Body of pancreas (tissue), 4 donors: ENCODE measurements around the gene TFPI2. TPM values are rescaled to one million over a fixed set of nuclear protein-coding genes. Genes with fewer than 3 reads are reported as not detected.
A peak's percentile ranks its signal among the peaks of the same experiment; 100 is the strongest.
"Not testable (repeated sequence)": the region's sequence is repeated elsewhere in the genome, so short reads cannot be mapped to it uniquely, and the experiment has no call there.

Experiments used
- ATAC-seq: fragments of 150-250 bp; one replicate; pipeline ENCODE4 v1.9.1; 2016
- DNase-seq, 4 donors: peaks; one replicate each; pipeline ENCODE4 v3.0.0-alpha.2; 2019
- H3K27ac ChIP-seq, 4 donors: fragments of 200-600 bp; sonication (generic); 1 replicate in 3 of 4; 2 replicates in 1 of 4; pipeline versions ENCODE4 v1.5.1 to v1.6.1; 2016 to 2019; ENCODE audit warnings: mild to moderate bottlenecking in 1 of 4, mixed read lengths in 1 of 4, moderate library complexity in 1 of 4
- H3K27me3 ChIP-seq, 2 donors: fragments of 200-600 bp; sonication (generic); one replicate each; pipeline ENCODE4 v1.6.0; 2016; ENCODE audit warnings: mild to moderate bottlenecking in 1 of 2
- H3K36me3 ChIP-seq, 2 donors: fragments of 200-600 bp; sonication (generic); replicated peaks in 1 of 2; 2 replicates each; pipeline ENCODE4 v1.5.1; 2016; ENCODE audit warnings: low read depth in 2 of 2; ENCODE audit not compliant: insufficient read depth in 1 of 2
- H3K4me1 ChIP-seq: fragments of 200-600 bp; sonication (generic); one replicate; pipeline ENCODE4 v1.6.0; 2016
- H3K4me3 ChIP-seq, 2 donors: fragments of 200-600 bp; sonication (generic); 1 replicate in 1 of 2; 2 replicates in 1 of 2; pipeline ENCODE4 v1.5.1; 2016 to 2019
- H3K9me3 ChIP-seq, 3 donors: fragments of 200-600 bp; sonication (generic); 1 replicate in 2 of 3; 2 replicates in 1 of 3; pipeline ENCODE4 v1.5.1; 2016
- CTCF ChIP-seq, 7 experiments: fragments of 450-650 bp in 4 of 7; fragments of 200-600 bp in 3 of 7; sonication (generic) in 3 of 7; IDR thresholded peaks; one replicate each; pipeline ENCODE4 v1.5.1; 2016 to 2019; ENCODE audit warnings: antibody characterized with exemption in 7 of 7
- POLR2A ChIP-seq, 3 donors: fragments of 450-650 bp; IDR thresholded peaks; one replicate each; pipeline ENCODE4 v1.6.1; 2016; ENCODE audit warnings: antibody characterized with exemption in 3 of 3, mild to moderate bottlenecking in 2 of 3
- WGBS, 2 donors: methylation state at CpG; one replicate each; pipeline ENCODE4 v1.1.5; 2017; 5-methylcytosine and 5-hydroxymethylcytosine counted together
- intact Hi-C: fragments of 100-400 bp; cut with DNase I; formaldehyde crosslinking; loops from one replicate; pipeline ENCODE4 v1.15.1; 2023
- total RNA-seq, 2 donors: library from RNA; depleted of rRNA; stranded (reverse); fragments of >200 nt; gene quantifications; one replicate each; pipeline ENCODE4 v1.1.0, GENCODE V29; 2016

TFPI2 gene
- total RNA-seq, 2 donors from 2014 or later: 3.3 to 10.9 TPM

- ATAC-seq: peak; percentile 80
- intact Hi-C loops: no loop called here
Observed at GRCh38 chr7:93921607-93922566, 31.3 kb upstream of the TFPI2 start, which contains the start of gene GNG11. Gene GNG11, plus strand, starts transcription at chr7:93921735. Its CDS starts 403 bp downstream, at chr7:93922138.

GRCh38 chr7:93921186-93921585, 30.6 kb upstream of the TFPI2 start:
- ATAC-seq (no peak), DNase-seq (no peak)
- no peak overlapping the region for H3K4me3 ChIP-seq
- H3K9me3 ChIP-seq: no peaks in the 10 kb centered on the region
- no peaks in the 10 kb centered on the region for H3K36me3 ChIP-seq
- 64 to 75% methylated on average over 8 of the region's 8 CpGs for WGBS, 2 donors
- no peak for TF ChIP-seq POLR2A (IDR thresholded peaks at IDR 0.05)
- TF ChIP-seq CTCF (IDR thresholded peaks at IDR 0.05): no peak
- intact Hi-C loops: no loop called here
- H3K27me3 ChIP-seq: no peaks in the 10 kb centered on the region
- peaks cover 7% of the 10 kb centered on the region for H3K4me1 ChIP-seq
- H3K27ac ChIP-seq: peak overlapping the region in 3 of 4 donors; percentile 53 to 83 (median 81)

More at GRCh38 chr7:93921607-93922566, 31.3 kb upstream of the TFPI2 start, which contains the start of gene GNG11:
- Histone ChIP-seq H3K27me3 (no peaks in the 10 kb centered on the region), H3K4me1 (peaks cover 7% of the 10 kb centered on the region), H3K9me3 (no peaks in the 10 kb centered on the region), H3K36me3 (no peaks in the 10 kb centered on the region), H3K27ac (peak within 1 kb of the TSS; percentile 21 to 83 (median 67)), H3K4me3 (peak within 1 kb of the TSS in 1 of 2 donors; percentile 1)
- DNase-seq: peak; percentile 51 to 72 (median 60)
- WGBS, 2 donors: 4 to 7% methylated on average over 29 to 39 of the region's 39 CpGs
- TF ChIP-seq POLR2A (IDR thresholded peaks at IDR 0.05): peak in 2 of 3 donors; percentile 49 to 54
- no peak for TF ChIP-seq CTCF (IDR thresholded peaks at IDR 0.05)

GRCh38 chr7:93920496-93921182, 30.1 kb upstream of the TFPI2 start:
- TF ChIP-seq POLR2A (IDR thresholded peaks at IDR 0.05) (no peak), CTCF (IDR thresholded peaks at IDR 0.05) (no peak)
- WGBS, 2 donors: 65 to 68% methylated on average over 6 of the region's 6 CpGs
- H3K36me3 ChIP-seq: no peaks in the 10 kb centered on the region
- no peak for ATAC-seq
- H3K27me3 ChIP-seq: no peaks in the 10 kb centered on the region
- DNase-seq: no peak
- H3K27ac ChIP-seq: peak overlapping the region in 3 of 4 donors; percentile 53 to 83 (median 81)
- H3K9me3 ChIP-seq: no peaks in the 10 kb centered on the region
- H3K4me1 ChIP-seq: peaks cover 7% of the 10 kb centered on the region
- intact Hi-C loops: no loop called here
- H3K4me3 ChIP-seq: no peak overlapping the region

GRCh38 chr7:93916315-93916714, 25.8 kb upstream of the TFPI2 start:
- H3K9me3 ChIP-seq, H3K27ac ChIP-seq, H3K4me3 ChIP-seq, H3K4me1 ChIP-seq, H3K27me3 ChIP-seq, intact Hi-C loops, H3K36me3 ChIP-seq, ATAC-seq, DNase-seq: not testable (repeated sequence)
- WGBS, 2 donors: 57 to 63% methylated on average over 4 of the region's 4 CpGs

GRCh38 chr7:93915888-93916287, 25.3 kb upstream of the TFPI2 start:
- H3K27me3 ChIP-seq, H3K9me3 ChIP-seq, H3K36me3 ChIP-seq, intact Hi-C loops, DNase-seq, H3K27ac ChIP-seq, ATAC-seq, H3K4me3 ChIP-seq, H3K4me1 ChIP-seq: not testable (repeated sequence)

- ATAC-seq, H3K9me3 ChIP-seq, H3K4me3 ChIP-seq, intact Hi-C loops, DNase-seq, H3K36me3 ChIP-seq, H3K27me3 ChIP-seq: not testable (repeated sequence)
- Histone ChIP-seq H3K4me1 (peaks cover 11% of the 10 kb centered on the region), H3K27ac (peak overlapping the region in 1 of 4 donors; percentile 61)
- WGBS, 2 donors: 70 to 74% methylated on average over 3 of the region's 3 CpGs
Observed at GRCh38 chr7:93915206-93915842, 24.8 kb upstream of the TFPI2 start.
